ENCODE measurements around the gene FBN2. TPM values are rescaled to one million over a fixed set of nuclear protein-coding genes. Genes with fewer than 3 reads are reported as not detected.

The FBN2 gene
- total RNA-seq, 1 donor from 2014 or later = 25.2 TPM

DNA sequence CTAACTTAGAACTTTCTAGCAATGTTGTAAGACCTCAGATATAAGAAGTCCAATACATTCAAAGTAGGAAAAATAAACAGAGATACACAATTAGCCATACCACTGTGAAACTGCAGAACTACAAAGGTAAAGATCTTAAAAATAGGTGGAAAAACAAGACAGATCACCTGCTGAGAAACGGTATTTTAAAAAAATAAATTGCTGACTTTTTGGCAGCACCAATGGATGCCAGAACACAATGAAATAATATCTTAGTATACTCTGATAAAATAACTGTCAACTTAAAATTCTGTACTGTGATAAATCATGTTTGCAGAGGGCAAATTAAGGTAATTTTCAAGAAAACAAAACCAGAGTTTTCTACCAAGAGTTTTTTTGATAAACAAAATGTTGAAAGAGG lies 138.9 kb downstream of the FBN2 start:
- Histone ChIP-seq H3K36me3 (ENCODE audit: control insufficient read depth, insufficient read depth, low read length) (no peaks in the 10 kb centered on the region), H3K27me3 (ENCODE audit: control insufficient read depth, insufficient read depth, low read length) (no peaks in the 10 kb centered on the region), H3K4me3 (ENCODE audit: low read depth, low read length) (no peak overlapping the region)
- DNase-seq (ENCODE audit: low read depth) = no peak
- TF ChIP-seq, protein P1, sequence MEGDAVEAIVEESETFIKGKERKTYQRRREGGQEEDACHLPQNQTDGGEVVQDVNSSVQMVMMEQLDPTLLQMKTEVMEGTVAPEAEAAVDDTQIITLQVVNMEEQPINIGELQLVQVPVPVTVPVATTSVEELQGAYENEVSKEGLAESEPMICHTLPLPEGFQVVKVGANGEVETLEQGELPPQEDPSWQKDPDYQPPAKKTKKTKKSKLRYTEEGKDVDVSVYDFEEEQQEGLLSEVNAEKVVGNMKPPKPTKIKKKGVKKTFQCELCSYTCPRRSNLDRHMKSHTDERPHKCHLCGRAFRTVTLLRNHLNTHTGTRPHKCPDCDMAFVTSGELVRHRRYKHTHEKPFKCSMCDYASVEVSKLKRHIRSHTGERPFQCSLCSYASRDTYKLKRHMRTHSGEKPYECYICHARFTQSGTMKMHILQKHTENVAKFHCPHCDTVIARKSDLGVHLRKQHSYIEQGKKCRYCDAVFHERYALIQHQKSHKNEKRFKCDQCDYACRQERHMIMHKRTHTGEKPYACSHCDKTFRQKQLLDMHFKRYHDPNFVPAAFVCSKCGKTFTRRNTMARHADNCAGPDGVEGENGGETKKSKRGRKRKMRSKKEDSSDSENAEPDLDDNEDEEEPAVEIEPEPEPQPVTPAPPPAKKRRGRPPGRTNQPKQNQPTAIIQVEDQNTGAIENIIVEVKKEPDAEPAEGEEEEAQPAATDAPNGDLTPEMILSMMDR (IDR thresholded peaks at IDR 0.05; ENCODE audit: insufficient read depth, low read length, poor library complexity, severe bottlenecking) = no peak

DNA sequence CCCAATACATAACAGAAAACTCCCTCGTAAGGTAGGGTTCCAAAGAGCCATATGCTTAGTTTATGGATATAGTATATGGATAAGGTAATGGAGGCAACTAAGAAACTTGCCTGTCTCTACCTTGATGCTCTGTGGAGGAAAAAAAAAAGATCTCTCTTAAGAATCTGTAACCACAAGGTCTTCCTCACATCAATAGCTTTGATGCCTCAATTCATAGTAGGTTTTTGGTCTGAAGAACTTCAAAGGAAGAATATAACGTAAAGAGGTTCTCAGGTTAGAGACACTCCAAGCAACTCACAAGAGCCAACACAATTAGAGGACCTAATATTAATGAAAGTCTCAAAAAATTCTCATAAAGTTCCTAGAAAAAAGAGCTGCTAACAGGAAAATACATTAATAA lies 140.2 kb downstream of the FBN2 start:
- no peaks in the 10 kb centered on the region for H3K36me3 ChIP-seq (ENCODE audit: control insufficient read depth, insufficient read depth, low read length)
- no peaks in the 10 kb centered on the region for H3K27me3 ChIP-seq (ENCODE audit: control insufficient read depth, insufficient read depth, low read length)
- TF ChIP-seq, protein P1 (IDR thresholded peaks at IDR 0.05; ENCODE audit: insufficient read depth, low read length, poor library complexity, severe bottlenecking) = no peak
- no peak for DNase-seq (ENCODE audit: low read depth)
- no peak overlapping the region for H3K4me3 ChIP-seq (ENCODE audit: low read depth, low read length)

DNA sequence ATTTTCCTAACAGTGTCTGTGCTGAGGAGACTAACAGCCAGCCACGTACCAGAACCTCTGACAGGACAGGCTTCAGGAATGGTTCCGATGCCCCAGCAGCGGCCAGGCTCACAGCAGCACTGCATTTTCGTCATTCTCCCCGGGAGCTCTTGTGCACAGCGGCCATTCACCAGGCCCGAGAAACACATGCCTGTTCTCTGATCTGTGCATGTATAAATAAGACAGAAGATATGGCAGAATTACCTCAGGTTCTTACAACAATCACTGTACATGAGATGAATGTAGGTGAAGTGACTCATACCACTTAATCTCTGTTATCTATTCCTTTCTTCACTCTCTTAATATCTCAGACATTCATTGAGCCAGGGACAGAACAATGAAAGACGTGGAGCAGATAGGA lies 143.0 kb downstream of the FBN2 start:
- no peaks in the 10 kb centered on the region for H3K27me3 ChIP-seq (ENCODE audit: control insufficient read depth, insufficient read depth, low read length)
- TF ChIP-seq, protein P1 (IDR thresholded peaks at IDR 0.05; ENCODE audit: insufficient read depth, low read length, poor library complexity, severe bottlenecking) = no peak
- H3K4me3 ChIP-seq (ENCODE audit: low read depth, low read length) = no peak overlapping the region
- H3K36me3 ChIP-seq (ENCODE audit: control insufficient read depth, insufficient read depth, low read length) = no peaks in the 10 kb centered on the region
- DNase-seq (ENCODE audit: low read depth) = no peak

DNA sequence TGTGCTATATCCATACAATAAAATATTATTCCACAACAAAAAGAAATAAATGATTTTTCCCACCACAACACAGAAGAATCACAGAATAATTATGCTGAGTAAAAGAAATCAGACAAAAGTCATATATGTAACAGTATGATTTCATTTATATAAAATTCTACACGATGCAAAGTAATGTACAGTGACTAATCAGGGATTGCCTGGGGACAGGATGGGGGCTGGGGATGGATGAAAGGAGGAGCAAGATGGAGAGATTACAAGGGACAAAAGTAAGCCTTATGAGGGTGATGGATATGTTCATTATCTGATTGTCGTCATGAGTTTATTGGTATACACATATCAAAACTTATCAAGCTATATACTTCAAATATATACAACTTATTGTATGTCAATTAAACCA lies 154.0 kb downstream of the FBN2 start:
- H3K4me3 ChIP-seq (ENCODE audit: low read depth, low read length) = no peak overlapping the region
- no peaks in the 10 kb centered on the region for H3K36me3 ChIP-seq (ENCODE audit: control insufficient read depth, insufficient read depth, low read length)
- no peak for DNase-seq (ENCODE audit: low read depth)
- TF ChIP-seq, protein P1 (IDR thresholded peaks at IDR 0.05; ENCODE audit: insufficient read depth, low read length, poor library complexity, severe bottlenecking) = no peak
- no peaks in the 10 kb centered on the region for H3K27me3 ChIP-seq (ENCODE audit: control insufficient read depth, insufficient read depth, low read length)

DNA sequence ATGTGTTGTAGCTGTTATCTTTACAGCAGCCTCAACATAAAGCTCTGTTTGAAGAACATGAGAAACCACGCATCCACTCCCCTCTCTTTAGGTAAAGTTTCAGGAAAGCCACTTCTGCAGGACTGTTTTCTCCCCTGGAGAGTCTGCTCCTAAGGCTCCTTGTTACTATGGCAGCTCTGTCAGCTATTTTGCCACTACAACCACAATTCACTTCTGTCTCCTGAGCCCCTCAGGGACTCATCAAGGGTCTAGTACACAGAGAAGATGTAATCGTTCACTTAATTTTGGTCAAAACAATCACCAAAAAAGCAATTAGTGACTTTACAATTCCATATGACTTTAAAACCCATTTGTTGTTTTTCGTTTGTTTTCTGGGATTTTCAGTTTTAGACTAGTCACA lies 157.7 kb downstream of the FBN2 start:
- H3K27me3 ChIP-seq (ENCODE audit: control insufficient read depth, insufficient read depth, low read length) = no peaks in the 10 kb centered on the region

DNA sequence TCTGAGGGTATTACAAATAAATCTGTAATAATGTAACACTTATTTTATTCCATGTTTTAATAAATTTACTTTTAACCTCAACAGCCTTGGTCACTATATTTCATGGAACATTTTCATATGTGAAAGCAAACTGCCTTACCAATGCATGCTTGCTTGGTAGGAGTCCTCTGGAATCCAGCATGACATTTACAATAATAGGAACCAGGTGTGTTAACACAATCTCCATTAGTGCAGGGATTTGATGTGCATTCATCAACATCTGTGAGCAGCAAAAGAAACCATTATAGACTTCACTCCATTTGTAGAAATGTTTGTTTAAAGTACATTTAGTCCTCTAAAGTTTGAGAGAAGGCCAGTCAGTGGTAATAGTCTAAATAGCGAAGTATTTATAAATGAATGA lies 159.4 kb downstream of the FBN2 start:
- H3K4me3 ChIP-seq (ENCODE audit: low read depth, low read length) = no peak overlapping the region
- no peak for DNase-seq (ENCODE audit: low read depth)
- no peaks in the 10 kb centered on the region for H3K27me3 ChIP-seq (ENCODE audit: control insufficient read depth, insufficient read depth, low read length)
- TF ChIP-seq, protein P1 (IDR thresholded peaks at IDR 0.05; ENCODE audit: insufficient read depth, low read length, poor library complexity, severe bottlenecking) = no peak
- H3K36me3 ChIP-seq (ENCODE audit: control insufficient read depth, insufficient read depth, low read length) = no peaks in the 10 kb centered on the region

More for the DNA sequence above, 157.7 kb downstream of the FBN2 start:
- Histone ChIP-seq H3K36me3 (ENCODE audit: control insufficient read depth, insufficient read depth, low read length) (no peaks in the 10 kb centered on the region), H3K4me3 (ENCODE audit: low read depth, low read length) (no peak overlapping the region)
- TF ChIP-seq, protein P1 (IDR thresholded peaks at IDR 0.05; ENCODE audit: insufficient read depth, low read length, poor library complexity, severe bottlenecking) = no peak
- no peak for DNase-seq (ENCODE audit: low read depth)

Data from kidney epithelial cell (primary cell).